ENCODE results near the gene ABLIM3.

DNA sequence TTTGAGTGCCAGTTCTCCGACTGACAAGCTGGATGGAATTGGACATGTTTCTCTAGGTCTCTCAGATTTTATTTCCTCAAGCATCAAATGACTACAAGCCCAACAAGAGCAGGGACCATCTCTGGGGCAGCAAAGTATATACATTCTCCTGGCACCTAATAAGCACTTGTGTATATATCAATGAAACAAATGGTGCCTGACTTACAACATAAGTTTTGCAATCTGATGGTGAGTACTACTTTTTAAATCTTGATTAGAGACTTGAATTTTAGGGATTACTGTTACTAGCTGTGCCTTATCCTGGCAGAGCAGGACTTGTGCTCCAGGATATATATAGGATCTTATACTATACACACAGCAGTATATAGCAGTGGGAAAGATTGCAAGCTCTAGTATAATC is 8.8 kb upstream of the ABLIM3 start:
- no peak for TF ChIP-seq CTCF (IDR thresholded peaks at IDR 0.05)
- TF ChIP-seq POLR2A (IDR thresholded peaks at IDR 0.05), result no peak

All from adrenal gland (tissue), 5 donors.